Astrocyte of the hippocampus (primary cell): Measurements from ENCODE around the gene FMR1.

Experiments
- DNase-seq: peaks from one replicate; pipeline ENCODE4 v3.0.0; 2011; ENCODE audit warnings: low read depth, low spot score

Gene FMR1

GRCh38 chrX:147911192-147912022 is at the start of gene FMR1:
FMR1 (plus strand) TSS chrX:147911919; CDS start chrX:147912180, 261 bp downstream.
- DNase-seq = peak; percentile 94

GRCh38 chrX:147875866-147876596 is 35.7 kb upstream of the FMR1 start:
- peak; percentile 48 for DNase-seq

- no peak for DNase-seq
These were observed 34.7 kb upstream of the FMR1 start for GRCh38 chrX:147876849-147877646.

DNA sequence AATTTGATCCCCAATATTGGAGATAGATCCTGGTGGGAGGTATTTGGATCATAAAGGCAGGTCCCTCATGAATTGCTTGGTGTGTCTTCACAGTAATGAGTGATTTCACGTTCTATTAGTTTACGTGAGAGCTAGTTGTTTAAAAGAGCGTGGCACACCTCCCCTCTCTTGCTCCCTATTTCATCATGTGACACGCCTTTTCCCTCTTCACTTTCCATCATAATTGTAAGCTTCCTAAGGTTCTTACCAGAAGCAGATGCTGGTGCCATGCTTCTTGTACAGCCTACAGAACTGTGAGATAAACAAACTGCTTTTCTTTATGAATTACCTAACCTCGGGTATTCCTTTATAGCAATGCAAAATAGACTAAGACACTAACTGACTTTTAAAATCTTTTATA is 34.0 kb upstream of the FMR1 start:
- DNase-seq = no peak

DNA sequence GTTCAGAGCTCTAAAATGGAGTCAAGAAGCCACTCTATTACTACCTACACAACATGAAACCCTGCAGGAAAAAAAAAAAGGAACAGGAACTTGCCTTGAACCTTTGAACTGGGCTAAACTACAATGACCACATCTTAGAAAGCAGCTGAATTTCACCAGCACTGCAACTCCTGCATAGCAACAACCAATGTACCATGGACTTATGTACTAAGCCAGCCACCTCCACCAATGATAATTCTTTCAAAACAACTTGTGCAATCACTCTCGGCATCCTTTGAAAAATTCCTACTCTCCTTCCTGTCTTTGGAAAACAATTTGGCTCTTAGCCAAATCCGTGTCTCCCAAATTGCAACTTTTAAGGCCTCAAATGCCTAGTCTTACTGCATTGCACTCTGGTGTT is 26.8 kb upstream of the FMR1 start:
- no peak for DNase-seq

- DNase-seq = peak; percentile 8
These were observed 21.0 kb upstream of the FMR1 start for GRCh38 chrX:147890756-147891155.

GRCh38 chrX:147891896-147892295 is 19.8 kb upstream of the FMR1 start:
- peak; percentile 20 for DNase-seq

DNA sequence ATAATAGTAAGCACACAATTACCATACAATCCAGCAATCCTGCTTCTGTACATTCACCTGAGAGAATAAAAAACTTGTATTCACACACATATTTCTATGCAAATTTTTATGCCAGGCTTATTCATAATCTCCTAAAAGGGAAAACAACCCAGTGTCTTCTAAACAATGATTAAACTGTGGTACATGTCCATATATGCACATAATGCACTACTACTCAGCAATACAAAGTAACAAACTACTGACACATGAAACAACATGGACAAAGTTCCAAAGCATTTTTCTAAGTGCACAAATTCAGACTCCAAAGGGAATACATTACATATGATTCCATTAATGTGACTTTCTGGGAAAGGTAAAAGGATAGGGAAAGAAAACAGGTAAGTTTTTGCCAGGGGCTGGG is 18.0 kb upstream of the FMR1 start:
- DNase-seq = no peak

- peak; percentile 36 for DNase-seq
These were observed 17.3 kb upstream of the FMR1 start for GRCh38 chrX:147894366-147894963.

DNA sequence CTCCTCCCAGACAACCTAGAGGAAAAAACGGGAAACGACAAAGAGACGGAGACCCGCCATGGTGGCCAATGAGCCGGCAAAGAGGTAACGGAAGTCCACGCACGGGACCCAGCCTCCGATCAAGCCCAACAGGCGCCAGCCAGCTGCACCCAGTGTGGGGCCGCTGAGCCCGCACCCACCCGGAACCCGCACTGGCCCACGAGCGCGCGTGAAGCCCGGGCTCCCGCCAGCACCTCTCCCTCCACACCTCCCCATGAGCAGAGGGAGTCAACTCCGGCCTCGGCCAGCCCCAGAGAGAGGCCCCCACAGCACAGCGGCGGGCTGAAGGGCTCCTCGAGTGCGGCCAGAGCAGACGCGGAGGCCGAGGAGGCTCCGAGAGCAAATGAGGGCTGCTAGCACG is 14.6 kb upstream of the FMR1 start:
- DNase-seq = no peak

DNA sequence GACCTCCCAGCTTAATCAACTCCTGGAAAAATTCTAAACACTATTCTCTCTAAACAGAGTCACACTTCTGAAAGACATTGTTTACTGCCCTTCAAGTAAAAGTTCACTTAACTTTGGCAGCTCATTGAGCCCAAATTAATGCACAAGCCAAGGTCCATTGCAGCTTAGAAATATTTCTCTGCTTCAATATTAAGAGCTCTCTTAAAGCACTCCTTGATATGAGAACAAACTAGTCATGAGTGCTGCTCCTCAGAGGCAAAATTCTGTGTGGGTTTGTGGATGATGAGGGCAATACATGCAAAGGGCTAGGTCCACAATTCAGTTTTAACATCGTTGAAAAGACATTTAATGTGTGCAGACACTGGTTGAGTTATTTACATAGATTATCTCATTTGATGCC is 12.8 kb upstream of the FMR1 start:
- no peak for DNase-seq

DNA sequence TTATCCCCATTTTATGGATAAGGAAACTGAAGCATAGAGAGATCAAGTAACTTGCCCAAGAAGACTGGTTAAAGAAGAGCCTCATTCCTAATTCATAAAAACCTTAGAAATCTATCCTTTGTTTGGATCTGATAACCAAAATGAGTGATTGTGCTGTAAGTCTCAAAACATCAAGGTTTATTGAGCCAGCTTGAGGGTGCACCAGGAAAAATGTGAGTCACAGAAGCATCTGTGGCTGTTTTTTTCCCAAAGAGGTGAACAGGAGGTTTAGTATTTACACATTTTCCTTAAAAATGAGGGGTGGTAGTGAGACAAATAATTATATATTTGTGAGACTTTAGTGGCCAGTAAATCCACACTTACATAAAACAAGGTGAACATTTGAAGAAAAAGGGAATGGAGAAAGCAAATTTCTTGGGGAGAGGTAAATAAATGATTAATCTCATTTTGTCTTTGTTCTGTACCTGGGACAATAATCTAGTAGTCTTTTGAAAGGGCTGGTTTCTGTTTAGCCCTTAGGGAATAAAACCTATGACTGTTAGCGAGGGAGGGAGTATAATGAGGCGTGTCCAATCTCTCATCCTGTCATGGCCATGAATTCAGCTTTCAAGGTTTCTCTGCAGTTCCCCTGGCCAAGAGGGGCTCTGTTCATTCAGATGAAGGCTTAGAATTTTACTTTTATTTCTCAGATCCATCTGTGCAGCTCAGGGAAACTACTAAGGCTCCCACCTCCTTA is 12.2 kb upstream of the FMR1 start:
- no peak for DNase-seq

DNA sequence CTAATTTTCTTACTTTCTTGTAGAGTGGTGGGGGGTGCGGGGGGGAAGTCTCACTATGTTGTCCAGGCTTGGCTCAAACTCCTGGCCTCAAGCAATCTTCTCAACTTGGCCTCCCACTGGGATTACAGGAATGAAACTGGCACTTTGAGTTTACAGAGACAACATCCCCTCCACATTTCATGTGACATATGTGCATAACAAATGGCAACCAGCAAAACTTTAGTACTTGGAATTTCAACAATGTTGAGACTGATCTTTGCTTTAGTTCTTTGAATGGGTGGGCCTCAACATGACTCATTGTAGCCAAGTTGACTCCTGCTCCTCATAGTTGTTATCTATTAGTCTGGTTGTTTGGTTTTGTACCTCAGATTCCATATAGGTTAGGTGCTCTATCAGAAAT is 11.4 kb upstream of the FMR1 start:
- DNase-seq = no peak

- no peak for DNase-seq
These were observed 10.1 kb upstream of the FMR1 start for GRCh38 chrX:147901461-147902126.

DNA sequence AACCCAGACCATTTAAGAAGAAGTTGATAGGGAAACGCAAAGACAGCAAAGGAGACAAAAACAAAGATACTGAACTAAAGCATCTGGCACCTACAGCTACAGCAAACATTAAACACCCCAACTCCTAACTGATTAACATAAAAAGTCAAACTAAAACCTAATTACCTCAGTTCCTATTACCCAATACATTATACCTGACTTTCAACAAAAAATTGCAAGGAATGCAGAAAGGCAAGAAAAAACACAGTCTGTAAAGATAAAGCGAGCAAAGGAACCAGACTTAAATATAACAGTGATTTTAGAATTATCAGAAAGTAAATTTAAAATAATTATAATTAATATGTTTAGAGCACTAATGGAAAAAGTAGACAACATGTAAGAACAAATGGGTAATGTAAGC is 9.4 kb upstream of the FMR1 start:
- DNase-seq = no peak

DNA sequence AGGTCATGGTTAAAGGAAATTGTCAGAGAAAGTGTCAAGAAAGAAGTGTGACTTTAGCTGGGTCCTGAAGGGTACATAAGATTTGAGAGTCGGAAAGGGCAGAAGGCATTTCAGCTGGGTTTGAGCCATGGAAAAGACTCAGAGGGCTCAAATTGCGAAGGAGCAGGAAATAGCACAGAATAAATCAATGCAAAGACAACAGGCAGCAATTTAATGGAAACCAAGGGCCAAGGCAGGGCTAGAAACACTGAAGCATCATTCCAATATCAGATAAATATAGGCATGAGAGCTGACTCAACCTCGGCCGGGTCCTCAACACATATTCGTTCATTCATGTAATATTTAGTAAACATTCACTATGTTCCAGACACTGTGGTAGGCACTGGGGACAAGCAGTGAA is 3.6 kb upstream of the FMR1 start:
- DNase-seq = no peak

DNA sequence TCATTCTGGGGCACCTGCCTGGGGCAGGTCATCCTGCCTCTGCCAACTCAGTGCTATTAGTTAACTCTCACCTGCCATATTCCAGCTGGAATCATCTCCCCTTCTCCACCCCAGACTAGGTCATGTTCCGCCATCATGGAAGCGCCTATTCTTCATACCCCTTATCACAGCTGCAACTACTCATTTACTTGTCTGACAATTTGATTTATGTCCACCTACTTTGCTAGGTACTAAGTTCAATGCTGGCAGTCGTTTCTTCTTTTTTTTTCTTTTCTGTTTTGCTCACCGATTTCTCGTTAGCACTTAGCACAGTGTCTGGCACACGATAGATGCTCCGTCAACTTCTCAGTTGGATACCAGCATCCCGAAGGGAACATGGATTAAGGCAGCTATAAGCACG is 1.1 kb upstream of the FMR1 start:
- DNase-seq = no peak

GRCh38 chrX:147912093-147912801 is 528 bp downstream of the FMR1 start:
- peak; percentile 56 for DNase-seq

- no peak for DNase-seq
These were observed 1.9 kb downstream of the FMR1 start for GRCh38 chrX:147913570-147913969.

DNA sequence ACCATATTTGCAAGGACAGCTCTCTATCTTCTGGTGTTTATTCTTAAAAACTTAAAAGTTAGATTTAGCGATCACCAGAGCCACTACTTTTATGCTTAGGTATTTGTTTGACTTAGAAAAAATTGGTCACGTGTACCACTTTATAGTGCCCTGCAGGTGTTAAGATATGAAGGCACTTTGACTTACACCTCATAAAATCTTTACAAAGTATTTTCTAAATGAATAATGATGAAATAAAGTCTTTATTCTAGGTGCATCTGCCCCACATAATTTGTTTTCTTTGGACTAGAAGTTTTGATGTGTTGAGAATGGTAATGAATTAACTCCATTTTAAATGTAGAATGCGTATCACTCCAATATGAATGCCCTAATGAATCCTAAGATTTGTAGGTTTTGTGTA is 2.9 kb downstream of the FMR1 start:
- no peak for DNase-seq
